Endothelial cell of umbilical vein (primary cell): Measurements from ENCODE around the gene USF2.

Experiments
- EZH2 ChIP-seq: IDR thresholded peaks from 2 replicates; pipeline ENCODE4 v1.6.1; 2012; ENCODE audit warnings: borderline replicate concordance, low read depth, mild to moderate bottlenecking, moderate library complexity, low read length, inconsistent platforms; ENCODE audit not compliant: severe bottlenecking
- FOS ChIP-seq: IDR thresholded peaks from 2 replicates; pipeline ENCODE4 v1.6.1; 2011; ENCODE audit warnings: mild to moderate bottlenecking, low read length, moderate library complexity, borderline replicate concordance; ENCODE audit not compliant: insufficient read depth
- TF ChIP-seq, protein P1 (sequence below), 2 donors: IDR thresholded peaks; 1 replicate in 1 of 2; 2 replicates in 1 of 2; pipeline ENCODE4 v1.5.1; 2011; ENCODE audit warnings: low read length in 2 of 2, mild to moderate bottlenecking in 2 of 2, moderate library complexity in 2 of 2, control low read depth in 1 of 2, inconsistent platforms in 1 of 2, low read depth in 1 of 2; ENCODE audit not compliant: insufficient read depth in 1 of 2; ENCODE audit errors: extremely low read depth in 1 of 2

DNA sequence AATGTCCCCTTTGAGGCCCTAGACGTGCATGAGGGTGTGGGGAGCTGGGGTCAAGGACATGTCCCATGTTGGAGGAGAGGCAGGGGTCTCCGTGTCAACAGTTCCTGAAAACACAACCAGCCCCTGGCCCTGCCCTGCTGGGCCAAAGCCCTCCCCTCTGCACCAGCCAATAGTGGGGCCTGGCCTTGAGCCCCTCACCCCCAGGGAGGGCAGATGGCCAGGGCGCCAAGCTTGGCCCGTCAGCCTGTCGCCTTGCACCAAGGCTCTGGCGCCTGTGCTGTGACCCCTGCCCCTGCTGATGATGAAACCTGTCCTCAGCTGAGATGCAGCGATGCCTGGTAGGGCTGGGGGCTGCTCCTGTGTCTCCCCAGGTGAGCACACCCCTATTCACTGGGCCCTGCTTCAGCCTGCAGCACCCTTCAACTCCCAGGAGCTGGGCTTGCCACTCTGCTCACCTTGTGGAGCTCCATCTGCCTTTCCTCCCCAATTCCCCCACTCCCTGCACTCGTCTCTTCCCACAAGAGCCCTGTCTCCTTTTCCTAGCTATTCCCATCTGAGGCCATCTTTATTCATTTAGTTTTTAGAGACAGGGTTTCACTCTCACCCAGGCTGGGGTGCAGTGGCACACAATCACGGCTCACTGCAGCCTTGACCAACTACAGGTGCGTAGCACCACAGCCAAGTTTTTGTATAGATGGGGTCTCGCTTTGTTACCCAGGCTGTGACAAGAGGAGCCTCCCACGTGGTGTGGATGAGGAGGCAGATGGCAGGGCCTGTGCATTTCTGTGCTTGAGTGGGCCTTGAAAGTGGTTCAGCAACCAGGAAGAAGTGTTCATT, 11.4 kb downstream of the USF2 start:
- no peak for TF ChIP-seq EZH2
- TF ChIP-seq, protein P1, sequence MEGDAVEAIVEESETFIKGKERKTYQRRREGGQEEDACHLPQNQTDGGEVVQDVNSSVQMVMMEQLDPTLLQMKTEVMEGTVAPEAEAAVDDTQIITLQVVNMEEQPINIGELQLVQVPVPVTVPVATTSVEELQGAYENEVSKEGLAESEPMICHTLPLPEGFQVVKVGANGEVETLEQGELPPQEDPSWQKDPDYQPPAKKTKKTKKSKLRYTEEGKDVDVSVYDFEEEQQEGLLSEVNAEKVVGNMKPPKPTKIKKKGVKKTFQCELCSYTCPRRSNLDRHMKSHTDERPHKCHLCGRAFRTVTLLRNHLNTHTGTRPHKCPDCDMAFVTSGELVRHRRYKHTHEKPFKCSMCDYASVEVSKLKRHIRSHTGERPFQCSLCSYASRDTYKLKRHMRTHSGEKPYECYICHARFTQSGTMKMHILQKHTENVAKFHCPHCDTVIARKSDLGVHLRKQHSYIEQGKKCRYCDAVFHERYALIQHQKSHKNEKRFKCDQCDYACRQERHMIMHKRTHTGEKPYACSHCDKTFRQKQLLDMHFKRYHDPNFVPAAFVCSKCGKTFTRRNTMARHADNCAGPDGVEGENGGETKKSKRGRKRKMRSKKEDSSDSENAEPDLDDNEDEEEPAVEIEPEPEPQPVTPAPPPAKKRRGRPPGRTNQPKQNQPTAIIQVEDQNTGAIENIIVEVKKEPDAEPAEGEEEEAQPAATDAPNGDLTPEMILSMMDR (IDR thresholded peaks at IDR 0.05; ENCODE audit: extremely low read depth in 1 of 2, insufficient read depth in 1 of 2, low read depth in 1 of 2, low read length in 2 of 2) = no peak
- TF ChIP-seq FOS = no peak
